GM21390 (cell line): ENCODE measurements around the gene XPNPEP1.

Source experiments
- ATAC-seq: cut with Tn5 transposase; IDR thresholded peaks from one replicate; pipeline ENCODE4 v1.9.1; 2021; ENCODE audit not compliant: unreplicated experiment

XPNPEP1 gene

DNA sequence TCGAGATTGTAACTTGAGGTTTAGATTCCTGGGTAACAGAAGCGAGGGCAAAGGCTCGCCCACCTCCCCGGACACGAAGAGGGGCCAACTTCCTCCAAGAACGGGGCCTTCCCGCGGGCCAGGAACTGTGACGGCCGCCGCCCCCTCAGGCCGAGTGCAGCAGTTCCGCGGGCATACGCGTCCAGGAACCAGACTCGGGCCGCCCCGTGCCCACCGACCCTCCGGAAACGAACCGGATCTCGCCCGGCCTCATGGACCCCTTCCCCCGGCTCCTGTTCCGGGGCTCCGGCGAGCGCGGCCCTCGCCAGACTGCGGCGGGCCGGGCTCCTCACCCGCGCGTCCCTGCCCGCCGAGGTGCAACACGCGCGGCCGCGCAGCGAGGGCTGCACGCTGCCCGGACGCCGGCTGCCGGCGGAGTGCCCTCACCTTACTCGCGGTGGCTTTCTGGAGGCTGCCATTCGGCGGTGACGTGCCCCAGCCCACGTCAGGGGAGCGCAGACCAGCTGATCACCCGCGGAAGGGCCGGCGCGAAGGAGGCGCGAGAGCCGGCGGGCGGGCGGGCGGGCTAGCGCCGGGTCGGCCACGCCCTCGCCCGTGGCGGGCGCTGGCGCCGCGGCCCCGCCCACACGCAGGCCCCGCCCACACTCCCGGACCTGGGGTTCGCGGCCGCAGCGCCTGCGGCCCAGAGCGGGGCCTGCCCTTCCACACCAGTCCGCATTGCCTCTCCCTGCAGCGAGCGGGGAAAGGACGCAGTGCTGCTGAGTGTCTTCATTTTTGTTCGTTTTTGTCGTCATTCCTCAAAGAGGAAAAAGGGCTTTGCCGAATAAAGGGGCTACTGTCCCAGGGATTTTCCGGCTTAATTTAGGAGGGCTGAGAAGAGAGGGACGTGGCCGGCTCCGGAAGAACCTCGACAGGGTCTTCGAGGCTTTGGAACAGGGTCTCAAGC is at the start of gene XPNPEP1:
TSS of gene XPNPEP1 (minus strand) at position 536 of the 946 bp plus-strand sequence. CDS start at position 458, 78 bp downstream.
- peak; percentile 92 for ATAC-seq

DNA sequence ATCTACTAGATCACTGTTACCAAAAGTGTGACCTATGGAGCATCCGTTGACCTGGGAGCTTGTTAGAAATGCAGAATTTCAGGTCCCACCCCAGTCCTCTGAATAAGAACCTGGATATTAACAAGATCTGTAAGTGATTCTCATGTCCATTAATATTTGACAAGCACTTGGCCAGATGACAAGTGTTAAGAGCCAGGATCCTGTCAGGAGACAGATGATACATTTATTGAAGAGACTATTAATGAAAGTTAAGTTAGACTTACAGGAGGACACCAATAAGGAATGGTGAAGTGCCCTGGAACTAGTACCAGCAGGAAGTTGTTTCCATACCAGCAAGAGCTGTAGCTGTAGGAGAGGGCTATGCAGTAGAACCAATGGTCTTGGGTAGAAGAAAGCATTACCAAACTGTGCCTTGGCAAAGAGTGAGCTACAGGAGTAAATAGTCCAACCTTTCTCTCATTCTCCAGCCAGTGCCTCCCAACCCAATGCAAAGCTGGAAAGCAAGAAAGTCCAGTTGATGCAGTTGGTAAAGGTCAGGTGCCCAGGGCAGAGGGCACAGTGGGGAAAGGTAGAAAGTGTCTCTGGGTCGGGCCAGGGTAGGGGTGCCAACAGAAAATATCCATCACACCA is 49.2 kb upstream of the XPNPEP1 start:
- ATAC-seq = no peak

GRCh38 chr10:109971634-109972033 is 48.3 kb upstream of the XPNPEP1 start:
- no peak for ATAC-seq

- ATAC-seq = no peak
Observed at GRCh38 chr10:109969760-109970346, 46.5 kb upstream of the XPNPEP1 start.

DNA sequence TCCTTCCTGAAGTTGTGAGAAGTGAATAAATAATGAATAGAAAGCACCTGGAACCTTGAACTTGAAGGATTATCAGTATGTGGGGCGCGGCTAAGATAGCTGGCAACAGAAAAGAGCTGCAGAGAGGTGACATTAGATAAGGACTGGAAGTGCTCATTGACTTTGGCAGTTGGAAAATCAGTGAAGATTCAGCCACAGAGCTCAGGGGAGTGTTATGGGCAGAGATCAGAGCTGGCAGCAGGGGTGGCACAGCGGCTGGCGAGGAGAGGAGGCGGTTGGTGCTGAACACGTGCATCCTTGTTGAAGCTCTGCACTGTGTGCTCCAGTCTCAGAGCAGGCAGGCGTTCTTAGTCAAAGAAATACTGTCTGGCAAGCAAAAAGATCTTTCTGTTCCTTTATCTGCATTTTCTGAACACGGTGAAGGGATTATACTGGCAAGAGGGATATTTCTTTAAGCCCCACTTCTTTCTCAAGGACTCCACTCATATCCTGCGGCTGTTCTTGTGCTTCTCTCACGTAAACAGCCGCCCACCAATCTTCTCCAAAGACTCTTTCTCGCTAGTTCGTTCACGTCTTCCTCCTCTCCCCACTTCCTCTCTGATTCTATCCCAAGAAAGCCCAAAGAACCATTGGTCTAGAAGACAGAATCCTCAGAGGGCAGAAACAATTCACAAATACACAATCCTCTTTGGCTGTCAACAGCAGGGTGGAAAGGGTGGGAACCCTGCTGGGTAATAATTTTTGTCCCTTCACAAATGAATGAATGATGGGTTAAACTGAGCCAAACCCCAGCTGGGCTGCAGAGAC is 45.8 kb upstream of the XPNPEP1 start:
- no peak for ATAC-seq

GRCh38 chr10:109967739-109968088 is 44.4 kb upstream of the XPNPEP1 start:
- ATAC-seq = no peak

DNA sequence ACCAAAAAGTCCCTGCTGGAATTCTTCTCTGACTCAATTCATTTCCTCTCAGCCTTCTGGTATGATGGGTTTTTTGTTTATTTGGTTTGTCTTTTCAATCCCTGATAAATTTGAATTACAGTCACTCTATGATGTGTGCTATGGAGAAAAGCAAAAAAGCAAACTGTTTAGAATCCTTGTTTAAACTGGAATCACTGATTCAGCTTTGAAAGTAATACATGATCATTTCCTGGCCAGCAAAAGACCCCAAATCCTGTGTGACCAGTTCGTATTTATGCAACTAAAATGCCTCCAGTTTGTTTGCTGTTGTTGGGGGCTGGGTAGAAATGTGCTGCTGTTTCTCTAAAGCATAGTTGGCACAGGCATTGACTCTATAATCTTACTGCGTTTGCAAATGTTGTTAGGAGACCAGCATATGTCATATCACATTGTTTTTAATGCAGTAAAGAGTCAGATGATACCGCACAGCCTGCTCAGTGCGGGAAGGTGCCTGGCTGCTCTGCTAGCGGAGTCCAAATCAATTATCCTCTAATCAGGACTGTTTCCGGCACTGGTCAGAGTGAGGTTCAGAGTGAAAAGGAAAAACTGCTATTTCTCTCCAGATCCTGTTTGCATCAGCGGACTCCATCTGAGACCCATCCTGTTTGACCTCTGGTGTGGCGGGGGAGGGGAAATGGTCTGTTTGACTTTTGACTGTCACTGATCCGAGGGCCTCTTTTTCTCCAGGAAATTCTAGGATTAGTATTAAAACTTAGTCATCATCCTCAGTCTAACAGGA is 43.8 kb upstream of the XPNPEP1 start:
- no peak for ATAC-seq

DNA sequence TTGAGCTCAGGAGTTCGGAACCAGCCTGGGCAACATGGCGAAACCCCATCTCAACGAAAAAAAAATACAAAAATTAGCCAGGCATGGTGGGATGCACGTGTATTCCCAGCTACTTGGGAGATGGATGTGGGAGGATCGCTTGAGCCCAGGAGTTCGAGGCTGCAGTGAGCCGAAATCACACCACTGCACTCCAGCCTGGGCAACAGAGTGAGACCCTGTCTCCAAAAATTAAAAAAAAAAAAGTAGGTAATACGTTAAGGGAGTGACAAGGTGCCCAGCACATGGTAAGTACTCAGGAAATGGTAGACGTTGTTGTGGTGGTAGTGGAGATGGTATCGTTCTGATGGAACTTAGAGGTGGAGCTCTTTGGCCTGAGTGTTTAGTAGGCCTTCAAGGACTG is 41.0 kb upstream of the XPNPEP1 start:
- no peak for ATAC-seq

DNA sequence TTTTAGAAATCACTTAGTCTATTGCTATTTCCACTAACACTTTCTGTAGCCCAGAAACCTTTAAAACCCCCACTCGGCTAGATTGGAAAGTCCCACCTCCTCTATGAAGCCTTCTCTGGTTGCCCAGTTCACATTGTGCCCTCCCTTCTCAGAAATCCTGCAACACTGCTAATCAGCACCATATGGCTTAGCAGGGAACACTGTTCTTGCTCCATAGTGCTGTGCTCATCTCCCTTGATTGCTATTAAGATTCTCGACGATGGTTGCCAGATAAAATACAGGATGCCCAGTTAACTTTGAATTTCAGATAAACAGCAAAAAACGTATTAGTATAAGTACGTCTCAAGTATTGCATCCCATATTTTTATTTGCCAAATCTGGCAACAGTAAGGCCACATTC is 40.1 kb upstream of the XPNPEP1 start:
- ATAC-seq = no peak

GRCh38 chr10:109962247-109962646 is 38.9 kb upstream of the XPNPEP1 start:
- no peak for ATAC-seq

- ATAC-seq = no peak
Observed at GRCh38 chr10:109961174-109962001, 38.1 kb upstream of the XPNPEP1 start.

GRCh38 chr10:109960682-109961081 is 37.4 kb upstream of the XPNPEP1 start:
- ATAC-seq = no peak

DNA sequence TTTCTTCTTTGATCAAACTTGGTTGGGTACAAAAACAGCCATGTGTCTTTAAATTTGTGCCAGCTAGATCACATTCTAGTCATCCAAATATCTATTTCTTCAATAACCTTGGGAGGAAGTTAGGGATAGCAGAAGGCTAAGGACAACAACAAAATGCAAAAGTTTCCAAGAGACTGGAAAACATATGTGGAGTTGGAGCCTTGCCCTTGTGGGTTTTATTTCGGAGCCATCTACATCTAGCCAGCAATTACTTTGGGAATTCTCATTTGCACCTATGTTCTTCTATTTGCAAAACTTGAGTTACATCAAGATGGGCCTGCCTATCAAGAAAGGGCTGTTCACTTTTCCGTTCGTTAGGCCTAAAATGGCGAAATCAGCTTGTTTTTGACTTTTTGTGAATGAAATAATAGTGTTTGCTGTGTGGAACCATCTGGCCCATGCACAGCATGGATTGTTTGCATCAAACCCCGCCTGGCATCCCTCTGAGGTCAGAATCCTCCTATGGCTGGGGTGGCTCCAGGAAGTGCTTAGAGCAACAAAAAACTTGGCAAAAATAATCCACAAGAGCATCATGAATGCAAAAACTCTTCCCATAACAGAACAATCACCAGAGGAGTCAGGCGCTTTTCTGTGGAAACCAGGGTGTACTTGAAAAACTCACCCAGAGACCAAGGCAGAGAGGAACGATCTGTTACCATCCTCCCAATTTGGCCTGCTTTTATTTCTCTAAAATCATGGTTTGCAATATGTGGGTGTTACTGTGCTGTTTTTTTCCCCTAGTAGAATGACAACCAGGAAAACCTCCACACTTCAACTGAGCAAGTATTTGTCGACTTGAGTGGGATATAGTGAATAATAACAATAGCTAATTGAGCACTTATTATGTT is 36.2 kb upstream of the XPNPEP1 start:
- ATAC-seq = no peak

DNA sequence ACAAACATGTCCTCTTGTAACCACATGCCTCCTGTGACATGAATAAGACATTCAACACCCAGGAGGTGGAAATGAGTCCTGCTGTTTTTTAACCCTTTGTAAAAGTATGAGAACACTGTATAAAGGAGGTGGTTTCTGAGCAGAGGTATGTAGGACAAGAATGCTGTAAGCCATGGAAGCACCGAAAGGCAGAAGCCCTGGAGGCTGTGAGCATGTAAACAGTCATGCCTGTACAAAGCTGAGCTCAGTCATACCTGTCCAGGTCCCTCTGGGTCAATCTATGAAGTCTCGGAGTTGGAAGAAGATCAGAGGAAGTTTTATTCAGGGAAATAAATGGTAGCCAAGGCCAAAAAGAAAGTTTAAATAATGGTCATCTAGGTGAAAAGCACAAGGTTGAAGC is 34.7 kb upstream of the XPNPEP1 start:
- ATAC-seq = no peak

- ATAC-seq = peak; percentile 98
Observed at GRCh38 chr10:109957092-109957797, 33.9 kb upstream of the XPNPEP1 start.

DNA sequence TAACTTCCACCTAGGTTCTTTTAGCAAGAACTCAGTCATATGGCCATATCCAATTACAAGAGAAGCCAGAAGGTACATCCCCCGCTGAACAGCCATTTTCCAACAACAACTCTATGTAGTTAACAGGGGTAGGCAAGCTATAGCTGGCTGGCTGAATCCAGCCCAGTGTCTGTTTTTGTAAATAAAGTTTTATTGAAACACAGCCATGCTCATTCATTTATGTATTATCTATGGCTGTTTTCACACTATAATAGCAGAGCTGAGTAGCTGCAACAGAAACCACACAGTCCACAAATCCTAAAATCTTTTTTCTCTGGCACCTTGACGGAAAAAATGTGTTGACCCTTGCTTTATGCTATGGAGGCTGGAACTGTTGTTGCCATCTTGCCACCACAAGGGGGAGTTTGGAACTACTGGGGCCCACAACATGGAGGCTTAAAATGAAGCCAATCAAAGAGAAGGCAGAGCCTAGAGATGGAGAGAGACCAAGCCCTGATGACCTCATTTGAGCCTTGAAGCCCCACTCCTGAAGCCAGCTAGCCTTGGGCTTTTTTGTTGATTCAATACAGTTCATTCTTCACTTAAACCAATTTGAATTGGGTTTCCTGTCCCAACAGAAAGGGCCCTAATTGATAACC is 33.3 kb upstream of the XPNPEP1 start:
- peak; percentile 76 for ATAC-seq

DNA sequence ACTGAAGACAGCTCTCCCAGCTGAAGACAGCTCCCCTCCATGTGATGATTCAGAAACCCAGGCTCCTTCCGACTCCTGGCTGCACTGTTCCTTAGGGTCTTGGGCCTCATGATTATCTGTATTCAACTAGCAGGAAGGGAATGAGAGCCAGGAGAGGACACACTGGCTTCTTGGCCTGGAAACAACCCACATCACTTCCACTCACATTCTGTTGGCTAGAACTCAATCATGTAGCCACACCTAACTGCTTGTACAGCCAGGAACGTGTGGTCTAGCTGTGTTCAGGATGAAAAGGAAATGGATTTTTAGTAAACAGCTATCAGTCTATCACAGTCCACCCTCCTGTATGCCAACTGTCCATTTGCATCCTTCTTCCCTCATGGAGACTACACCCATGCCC is 30.5 kb upstream of the XPNPEP1 start:
- no peak for ATAC-seq
